HG02970 (cell line): Measurements from ENCODE around the gene ADGRG4.
"Not testable (repeated sequence)": the region's sequence is repeated elsewhere in the genome, so short reads cannot be mapped to it uniquely, and the experiment has no call there.

Experiments
- ATAC-seq: cut with Tn5 transposase; IDR thresholded peaks from one replicate; pipeline ENCODE4 v1.9.1; 2021; ENCODE audit warnings: mild to moderate bottlenecking, moderate library complexity, moderate number of reproducible peaks; ENCODE audit not compliant: unreplicated experiment, low FRiP score

The ADGRG4 gene, protein sequence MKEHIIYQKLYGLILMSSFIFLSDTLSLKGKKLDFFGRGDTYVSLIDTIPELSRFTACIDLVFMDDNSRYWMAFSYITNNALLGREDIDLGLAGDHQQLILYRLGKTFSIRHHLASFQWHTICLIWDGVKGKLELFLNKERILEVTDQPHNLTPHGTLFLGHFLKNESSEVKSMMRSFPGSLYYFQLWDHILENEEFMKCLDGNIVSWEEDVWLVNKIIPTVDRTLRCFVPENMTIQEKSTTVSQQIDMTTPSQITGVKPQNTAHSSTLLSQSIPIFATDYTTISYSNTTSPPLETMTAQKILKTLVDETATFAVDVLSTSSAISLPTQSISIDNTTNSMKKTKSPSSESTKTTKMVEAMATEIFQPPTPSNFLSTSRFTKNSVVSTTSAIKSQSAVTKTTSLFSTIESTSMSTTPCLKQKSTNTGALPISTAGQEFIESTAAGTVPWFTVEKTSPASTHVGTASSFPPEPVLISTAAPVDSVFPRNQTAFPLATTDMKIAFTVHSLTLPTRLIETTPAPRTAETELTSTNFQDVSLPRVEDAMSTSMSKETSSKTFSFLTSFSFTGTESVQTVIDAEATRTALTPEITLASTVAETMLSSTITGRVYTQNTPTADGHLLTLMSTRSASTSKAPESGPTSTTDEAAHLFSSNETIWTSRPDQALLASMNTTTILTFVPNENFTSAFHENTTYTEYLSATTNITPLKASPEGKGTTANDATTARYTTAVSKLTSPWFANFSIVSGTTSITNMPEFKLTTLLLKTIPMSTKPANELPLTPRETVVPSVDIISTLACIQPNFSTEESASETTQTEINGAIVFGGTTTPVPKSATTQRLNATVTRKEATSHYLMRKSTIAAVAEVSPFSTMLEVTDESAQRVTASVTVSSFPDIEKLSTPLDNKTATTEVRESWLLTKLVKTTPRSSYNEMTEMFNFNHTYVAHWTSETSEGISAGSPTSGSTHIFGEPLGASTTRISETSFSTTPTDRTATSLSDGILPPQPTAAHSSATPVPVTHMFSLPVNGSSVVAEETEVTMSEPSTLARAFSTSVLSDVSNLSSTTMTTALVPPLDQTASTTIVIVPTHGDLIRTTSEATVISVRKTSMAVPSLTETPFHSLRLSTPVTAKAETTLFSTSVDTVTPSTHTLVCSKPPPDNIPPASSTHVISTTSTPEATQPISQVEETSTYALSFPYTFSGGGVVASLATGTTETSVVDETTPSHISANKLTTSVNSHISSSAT (N-terminal part only)

DNA sequence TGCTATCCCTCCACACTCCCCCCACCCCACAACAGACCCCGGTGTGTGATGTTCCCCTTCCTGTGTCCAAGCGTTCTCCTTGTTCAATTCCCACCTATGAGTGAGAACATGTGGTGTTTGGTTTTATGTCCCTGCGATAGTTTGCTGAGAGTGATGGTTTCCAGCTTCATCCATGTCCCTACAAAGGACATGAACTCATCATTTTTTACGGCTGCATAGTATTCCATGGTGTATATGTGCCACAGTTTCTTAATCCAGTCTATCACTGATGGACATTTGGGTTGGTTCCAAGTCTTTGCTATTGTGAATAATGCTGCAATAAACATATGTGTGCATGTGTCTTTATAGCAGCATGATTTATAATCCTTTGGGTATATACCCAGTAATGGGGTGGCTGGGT is at the start of gene ADGRG4:
ADGRG4 (plus strand) TSS at position 243 of the 400 bp plus-strand sequence. CDS start 7,815 bp downstream, outside the sequence.
- ATAC-seq: not testable (repeated sequence)

DNA sequence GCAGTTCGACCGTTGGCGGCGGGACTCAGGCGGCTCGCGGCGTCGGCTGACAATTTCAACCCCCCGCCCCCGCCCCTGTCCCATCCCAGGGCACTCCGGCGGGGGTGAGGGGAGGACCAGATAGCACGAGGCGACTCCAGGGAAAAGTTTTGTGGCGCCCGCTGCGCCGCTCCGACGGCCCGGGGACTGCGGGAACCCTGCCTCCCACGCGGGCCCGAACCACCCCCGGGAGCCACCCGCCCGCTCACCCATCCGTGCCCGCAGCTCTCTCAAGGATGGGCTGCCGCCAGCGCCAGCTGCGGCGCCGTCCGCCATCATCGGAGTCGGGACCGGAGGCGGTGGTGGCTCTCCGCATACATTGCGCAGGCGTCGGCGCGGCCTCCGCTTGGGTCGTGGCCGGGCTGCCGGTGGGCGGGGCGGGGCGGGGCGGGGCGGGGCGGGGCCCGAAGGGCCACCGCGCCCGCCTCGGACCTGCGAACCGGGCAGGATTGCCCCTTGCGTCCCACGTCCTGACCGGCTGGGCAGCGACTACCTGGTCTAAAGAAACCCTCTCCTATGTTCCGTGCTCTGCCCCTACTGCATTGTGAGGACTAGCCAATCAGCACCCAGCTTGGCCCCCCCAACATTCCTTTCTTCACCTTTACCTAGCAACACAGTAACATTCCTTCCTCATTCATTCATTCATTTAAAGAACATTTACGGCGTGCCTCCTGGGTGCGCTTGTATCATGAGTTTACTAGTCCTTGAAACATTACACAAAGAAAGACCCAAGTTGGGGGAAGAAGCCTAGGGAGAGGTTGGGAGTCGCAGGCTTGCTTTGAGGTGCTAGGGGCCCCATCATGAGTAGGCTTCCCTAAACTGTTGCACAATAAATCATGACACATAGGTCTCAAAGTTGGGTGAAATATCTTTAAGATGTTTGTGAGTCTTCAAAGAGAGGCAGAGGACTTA is 49.4 kb upstream of the ADGRG4 start, which contains the start of gene MAP7D3:
MAP7D3 (minus strand) TSS at position 360 of the 951 bp plus-strand sequence; CDS start at position 318, 42 bp downstream.
- peak; percentile 65 for ATAC-seq

DNA sequence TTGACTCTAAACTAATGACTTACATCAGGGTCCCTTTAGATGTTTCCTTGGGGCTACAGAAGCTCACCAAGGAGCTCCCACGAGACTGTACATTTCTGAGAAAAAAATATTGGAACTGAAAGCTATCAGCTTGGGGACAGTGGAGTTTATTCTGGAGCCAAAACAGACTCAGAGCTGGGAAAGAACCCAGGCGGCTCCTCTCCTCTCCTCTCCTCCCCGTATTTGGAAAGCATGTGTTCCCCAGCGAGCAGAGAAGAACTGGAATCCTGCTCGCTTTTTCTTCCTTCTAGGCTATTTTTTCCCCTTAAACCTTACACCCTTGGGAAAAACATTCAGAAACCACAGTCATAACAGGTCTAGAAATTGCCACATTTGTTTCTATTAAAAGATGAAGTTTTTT is 45.2 kb upstream of the ADGRG4 start:
- ATAC-seq: no peak

DNA sequence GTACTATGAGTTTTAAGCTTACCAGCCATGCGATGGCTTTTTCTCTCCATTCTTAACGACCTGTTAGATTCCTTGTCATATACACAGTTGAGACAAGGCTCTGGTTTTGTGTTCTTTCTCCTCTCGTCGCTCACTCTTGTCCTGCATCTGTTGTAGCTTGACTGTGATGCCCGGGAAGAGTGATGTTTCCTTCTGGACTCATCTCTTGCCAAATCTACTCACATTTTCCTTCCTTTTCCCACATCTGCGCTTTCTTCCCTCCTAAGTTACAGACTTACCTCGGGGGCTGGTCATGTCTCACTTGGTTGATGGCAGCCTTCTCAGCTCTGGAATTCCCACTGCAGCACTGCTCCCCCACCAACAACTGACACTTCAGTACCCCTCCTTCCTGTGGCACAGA is 44.7 kb upstream of the ADGRG4 start:
- no peak for ATAC-seq

DNA sequence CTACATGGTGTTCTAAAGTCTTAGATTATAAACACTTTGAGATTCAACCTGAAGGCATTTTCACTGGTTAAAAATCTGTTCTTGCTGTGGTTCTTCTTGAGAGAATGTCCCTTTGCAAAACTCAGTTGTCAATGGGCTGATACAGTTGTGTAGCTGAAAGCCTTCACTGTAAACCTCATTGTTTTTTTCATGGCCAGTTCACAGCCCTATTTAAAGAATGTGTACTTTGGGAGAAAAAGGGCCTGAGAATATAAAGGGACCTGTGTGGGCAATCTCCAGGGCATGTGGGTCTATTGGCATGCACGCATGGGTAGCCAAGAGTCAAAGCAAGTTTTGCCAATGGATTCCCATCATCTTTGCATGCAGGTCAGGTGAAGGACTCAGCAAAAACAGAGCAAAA is 41.8 kb upstream of the ADGRG4 start:
- no peak for ATAC-seq

DNA sequence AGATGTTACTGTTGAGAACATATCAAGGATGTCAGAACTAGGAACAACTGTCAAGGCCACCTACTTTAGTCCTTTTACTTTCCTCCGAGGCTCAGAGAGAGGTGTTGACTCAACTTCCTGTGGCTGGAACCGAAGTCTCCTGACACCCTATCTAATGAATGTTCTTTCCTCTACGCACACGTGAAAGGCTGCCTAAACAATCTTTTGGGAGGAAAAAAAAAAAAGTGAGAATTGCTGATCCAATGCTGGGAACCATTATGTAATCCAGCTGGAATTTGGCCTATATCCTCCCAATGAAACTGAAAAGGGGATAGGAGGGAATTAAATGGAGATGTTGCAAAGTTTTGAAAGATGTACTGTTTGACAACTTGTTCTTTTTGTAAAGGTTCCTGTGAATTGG is 41.2 kb upstream of the ADGRG4 start:
- no peak for ATAC-seq

DNA sequence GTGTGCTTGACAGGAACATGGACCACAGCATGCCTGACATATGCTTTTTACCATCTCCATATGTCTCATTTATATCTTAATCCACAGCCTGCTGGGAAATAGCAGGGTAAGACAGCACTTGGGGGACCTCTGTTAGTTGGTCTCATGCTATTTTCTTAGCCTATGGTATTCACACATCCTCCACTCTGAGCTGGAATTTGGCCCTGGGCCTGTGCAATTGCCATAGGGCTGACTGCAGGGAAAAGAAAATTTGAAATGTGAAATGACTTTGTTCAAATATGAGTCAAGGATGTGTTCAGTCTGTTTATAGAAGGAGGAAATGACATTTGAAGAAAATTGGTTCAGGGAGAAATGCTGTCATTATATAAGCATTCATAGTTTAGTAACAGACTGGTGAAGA is 40.0 kb upstream of the ADGRG4 start:
- no peak for ATAC-seq

DNA sequence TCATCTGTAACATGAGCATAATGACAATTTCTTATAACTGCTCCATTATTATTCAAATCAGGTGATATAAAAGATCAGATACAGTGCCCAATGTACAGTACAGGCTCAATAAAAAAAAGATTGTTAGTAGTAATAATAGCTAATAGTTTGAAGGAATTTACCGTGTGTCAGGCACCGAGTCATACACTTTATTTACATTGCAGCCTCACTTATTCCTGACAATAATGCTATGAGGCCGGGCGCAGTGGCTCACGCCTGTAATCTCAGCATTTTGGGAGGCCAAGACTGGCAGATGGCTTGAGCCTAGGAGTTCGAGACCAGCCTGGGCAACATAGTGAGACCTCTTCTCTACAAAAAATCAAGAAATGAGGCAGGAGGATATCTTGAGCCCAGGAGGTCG is 39.4 kb upstream of the ADGRG4 start:
- ATAC-seq: no peak

DNA sequence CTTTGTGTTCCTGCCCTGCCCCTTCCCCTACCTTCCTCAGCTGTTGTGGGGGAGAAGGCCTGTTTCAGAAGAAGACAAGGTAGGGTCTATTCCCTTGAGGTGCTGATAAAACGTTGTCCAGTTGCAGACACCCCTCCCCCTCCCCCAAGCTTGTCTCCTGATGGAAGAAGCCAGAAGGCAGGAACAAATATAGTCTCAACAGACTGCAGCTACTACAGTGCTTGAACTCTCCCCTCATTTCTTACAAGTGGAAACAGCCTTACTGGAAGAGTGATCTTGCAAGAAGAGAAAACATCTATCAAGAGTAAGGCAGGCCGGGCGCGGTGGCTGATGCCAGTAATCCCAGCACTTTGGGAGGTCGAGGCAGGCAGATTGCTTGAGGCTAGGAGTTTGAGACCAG is 38.5 kb upstream of the ADGRG4 start:
- ATAC-seq: no peak

DNA sequence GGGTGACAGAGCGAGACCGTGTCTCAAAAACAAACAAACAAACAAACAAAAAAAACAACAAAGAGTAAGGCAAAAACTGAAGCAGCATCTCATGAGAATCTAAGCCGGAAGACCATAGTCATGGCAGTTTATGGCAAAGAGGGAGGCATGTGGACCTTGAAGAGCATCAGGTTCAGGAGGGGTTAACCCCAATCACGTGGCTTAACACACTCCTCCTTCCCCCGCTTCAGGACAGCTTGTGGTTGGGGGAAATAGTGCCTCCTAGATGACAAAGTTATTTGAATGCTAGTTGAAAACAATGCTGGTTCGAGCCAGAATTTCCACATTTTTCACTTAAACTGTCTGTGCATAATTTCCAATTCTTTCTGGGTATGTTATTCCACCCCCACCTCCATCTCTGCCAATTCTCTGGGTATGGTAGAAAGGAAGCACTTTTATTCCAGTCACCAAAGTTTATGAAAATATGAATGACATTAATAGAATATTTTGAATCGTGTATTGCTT is 37.9 kb upstream of the ADGRG4 start:
- no peak for ATAC-seq

DNA sequence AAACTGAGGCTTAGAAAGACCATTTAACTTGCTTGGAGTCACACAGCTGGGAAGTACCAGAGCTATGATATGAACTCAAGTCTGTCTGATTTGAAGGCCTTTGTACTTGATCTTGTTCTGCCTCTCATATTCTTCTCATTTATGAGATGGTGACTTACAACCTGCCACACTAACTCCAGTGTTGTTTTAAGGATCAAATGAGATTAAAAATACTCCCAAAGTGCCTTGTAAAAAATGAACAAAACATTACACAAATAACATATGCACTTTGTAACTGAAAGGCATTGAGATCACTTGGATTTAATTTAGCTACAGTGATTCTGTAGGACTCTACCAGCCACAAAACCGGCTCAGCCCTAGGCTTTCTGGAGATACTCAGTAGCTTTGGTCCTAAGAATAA is 33.9 kb upstream of the ADGRG4 start:
- no peak for ATAC-seq

DNA sequence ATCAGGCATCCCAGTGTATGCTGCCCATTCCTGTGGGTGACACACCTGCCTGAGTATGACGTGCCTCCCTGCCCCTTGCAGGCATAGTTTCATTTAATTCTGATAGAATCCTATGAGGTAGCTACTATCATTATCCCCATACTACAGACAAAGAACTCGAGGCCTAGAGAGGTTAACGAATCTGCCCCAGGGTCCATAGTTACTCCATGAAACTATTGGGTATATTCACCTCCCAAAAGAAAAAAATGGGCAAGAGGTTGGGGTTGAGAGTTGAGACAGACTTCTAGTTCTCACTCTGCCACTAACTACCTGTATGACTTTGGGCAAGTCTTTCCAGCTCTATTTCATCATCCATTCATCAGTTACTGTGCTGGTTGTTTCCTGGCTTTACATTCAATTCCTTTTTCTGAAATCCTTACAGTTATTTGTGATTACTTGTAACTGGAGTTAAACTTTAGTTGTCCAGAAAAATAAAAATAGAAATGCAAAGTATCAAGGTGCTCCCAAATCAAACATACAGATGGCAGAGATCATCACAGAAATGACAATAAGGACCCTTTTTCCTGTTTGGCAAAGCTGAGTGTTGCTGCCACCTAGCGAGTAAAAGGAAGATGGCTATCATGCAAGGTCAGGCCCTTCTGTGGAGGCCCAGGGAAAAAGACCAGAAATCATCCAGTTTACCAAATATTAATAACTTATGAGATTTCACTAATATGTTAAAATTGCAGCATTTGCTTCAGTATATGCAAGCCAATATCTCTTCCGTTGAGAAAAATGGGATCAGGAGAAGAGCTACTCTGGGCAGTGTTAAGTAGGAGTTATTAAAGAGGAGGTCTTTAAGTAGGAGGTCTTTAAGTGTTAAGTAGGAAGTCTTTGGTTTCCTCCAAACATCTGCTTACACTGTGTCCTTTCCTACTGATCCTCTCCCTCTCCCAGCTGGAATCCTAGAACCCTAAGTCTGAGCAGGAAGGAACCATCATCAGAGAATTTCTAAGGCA is 32.4 kb upstream of the ADGRG4 start:
- ATAC-seq: no peak

DNA sequence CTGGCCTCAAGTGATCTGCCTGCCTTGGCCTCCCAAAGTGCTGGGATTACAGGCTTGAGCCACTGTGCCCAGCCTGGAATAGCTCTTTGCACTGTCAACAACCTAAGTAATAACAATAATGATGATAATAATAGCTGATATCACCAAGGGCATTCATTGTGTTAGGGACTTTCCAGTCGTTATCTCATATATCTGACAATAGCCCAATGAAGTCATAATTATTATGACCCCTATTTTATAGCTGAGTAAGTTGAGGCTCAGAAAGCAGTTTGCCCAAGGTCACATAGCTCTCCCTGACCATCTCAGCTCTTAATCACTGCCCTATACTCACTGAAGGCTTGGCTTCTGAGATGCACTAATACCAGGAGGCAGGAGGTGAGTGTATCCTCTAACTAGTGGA is 30.8 kb upstream of the ADGRG4 start:
- ATAC-seq: no peak

DNA sequence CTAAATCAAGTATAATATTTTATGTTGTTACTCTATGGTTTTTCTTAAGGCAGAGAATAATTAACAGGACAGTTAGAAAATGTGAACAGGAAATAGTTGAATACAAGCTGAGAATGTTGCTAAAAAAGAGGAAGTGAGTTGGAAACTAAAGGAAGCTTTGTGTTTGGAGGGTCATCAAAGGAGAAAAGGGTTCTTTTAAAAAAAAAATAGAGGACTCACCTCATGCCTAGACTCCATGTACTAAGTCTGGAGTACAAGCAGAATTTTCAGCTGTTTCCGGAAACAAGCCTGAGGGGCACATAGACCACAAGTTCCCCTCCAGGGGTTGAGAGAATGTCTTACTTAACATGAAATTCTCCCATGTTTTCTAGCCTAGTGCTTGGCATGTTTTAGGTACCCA is 29.5 kb upstream of the ADGRG4 start:
- no peak for ATAC-seq

DNA sequence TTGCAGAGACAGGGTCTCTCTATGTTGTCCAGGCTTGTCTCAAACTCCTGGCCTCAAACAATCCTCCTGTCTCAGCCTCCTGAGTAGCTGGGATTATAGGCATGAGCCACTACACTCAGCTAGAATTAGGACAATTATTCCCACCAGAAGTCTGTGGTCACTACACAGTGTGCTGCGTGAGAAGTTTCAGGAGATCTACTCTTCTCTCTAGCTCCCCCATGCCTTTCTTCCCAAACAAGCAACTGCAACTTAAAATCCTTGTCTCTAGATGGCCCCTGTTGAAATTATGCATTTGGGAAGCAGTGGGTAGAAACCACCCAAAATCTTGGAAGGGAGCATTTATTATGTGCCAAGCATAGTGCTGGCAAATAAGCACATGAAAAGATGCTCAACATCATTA is 28.4 kb upstream of the ADGRG4 start:
- no peak for ATAC-seq

DNA sequence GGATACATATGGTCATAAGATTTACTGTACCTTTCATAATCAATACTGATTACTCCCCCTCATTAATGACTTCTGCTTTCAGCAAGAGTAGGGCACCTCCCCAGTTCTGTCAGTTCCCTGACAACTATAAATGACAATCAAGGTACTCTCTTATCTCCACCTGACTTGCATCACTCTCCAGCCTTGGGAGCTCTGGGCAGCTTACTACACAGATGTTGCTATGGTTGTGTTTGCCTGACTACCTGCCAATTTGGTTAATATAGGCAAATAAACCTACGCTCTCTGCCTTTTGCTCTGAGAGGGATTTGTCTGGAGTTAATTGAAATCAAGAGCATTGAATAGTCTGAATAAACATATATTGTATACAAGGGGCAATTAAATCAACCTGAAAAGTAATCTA is 26.8 kb upstream of the ADGRG4 start:
- no peak for ATAC-seq

DNA sequence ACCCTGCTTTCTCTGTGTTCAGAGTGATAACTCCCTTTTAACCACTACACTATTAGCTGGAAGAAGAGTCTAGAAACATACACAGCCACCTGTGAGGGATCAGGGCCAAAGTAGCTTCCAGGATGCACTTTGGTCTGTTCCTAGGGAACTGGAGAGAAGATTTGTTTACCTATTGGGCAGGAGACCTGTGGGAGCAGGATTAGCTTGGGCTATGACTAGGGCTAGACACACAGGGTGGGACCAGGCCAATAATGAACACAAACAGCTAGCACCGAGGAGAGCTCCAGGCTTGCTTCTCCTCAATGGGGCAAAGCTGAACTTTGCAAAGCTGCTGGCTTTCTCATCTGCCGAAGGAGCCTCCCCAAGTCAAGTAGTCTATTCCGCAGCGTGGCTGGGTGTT is 25.2 kb upstream of the ADGRG4 start:
- ATAC-seq: no peak

DNA sequence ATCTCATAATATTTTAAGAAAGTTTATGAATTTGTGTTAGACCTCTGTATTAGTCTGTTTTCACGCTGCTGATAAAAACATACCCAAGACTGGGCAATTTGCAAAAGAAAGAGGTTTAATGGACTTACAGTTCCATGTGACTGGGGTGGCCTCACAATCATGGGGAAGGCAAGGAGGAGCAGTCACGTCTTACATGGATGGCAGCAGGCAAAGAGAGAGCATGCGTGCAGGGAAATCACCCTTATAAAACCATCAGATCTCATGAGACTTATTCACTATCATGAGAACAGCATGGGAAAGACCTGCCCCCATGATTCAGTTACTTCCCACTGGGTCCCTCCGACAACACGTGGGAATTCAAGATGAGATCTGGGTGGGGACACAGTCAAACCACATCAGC is 14.4 kb upstream of the ADGRG4 start:
- ATAC-seq: not testable (repeated sequence)
